PC-9 (cell line): ENCODE data around the gene KANK2. TPM values are rescaled to one million over a fixed set of nuclear protein-coding genes. Genes with fewer than 3 reads are reported as not detected.

Experiments
- BruUV-seq: library from RNA; stranded (reverse); fragments of 400-500 nt; replicated peaks from 2 replicates; lab custom pipeline; 2021; lab: Mats Ljungman, UMichigan
- CTCF ChIA-PET: fragments of 300-600 bp; sonication (Branson Sonifier 250); formaldehyde crosslinking; loops from one replicate; lab custom pipeline; 2022; ENCODE audit warnings: antibody characterized with exemption; lab: Charles Lee
- POLR2A ChIA-PET: fragments of 300-600 bp; sonication (Branson Sonifier 250); formaldehyde crosslinking; loops from one replicate; lab custom pipeline; 2022; ENCODE audit warnings: antibody characterized with exemption; ENCODE audit not compliant: unreplicated experiment; lab: Charles Lee
- DNase-seq, 2 experiments: peaks; one replicate each; pipeline versions ENCODE4 v3.0.0 to v3.0.0-alpha.2; 2015 to 2022; ENCODE audit warnings: mixed read lengths in 1 of 2
- H2AFZ ChIP-seq: fragments of 200-600 bp; sonication (generic); 2 replicates; pipeline ENCODE4 v1.8.1; 2017; ENCODE audit warnings: antibody characterized with exemption
- H3F3A ChIP-seq: fragments of 200-600 bp; sonication (generic); 2 replicates; pipeline ENCODE4 v1.8.1; 2017; ENCODE audit warnings: antibody characterized with exemption, mild to moderate bottlenecking, low read depth; ENCODE audit not compliant: insufficient read depth
- H3K27ac ChIP-seq: fragments of 200-600 bp; sonication (generic); 2 replicates; pipeline ENCODE4 v1.6.1; 2016; ENCODE audit warnings: mixed run types
- H3K27me3 ChIP-seq: fragments of 200-600 bp; sonication (generic); 2 replicates; pipeline ENCODE4 v1.6.1; 2016; ENCODE audit warnings: low read depth, mixed run types; ENCODE audit not compliant: insufficient read depth
- H3K36me3 ChIP-seq: fragments of 200-600 bp; sonication (generic); 2 replicates; pipeline ENCODE4 v1.6.1; 2016; ENCODE audit warnings: low read depth, mixed run types
- H3K4me1 ChIP-seq: fragments of 200-600 bp; sonication (generic); replicated peaks from 2 replicates; pipeline ENCODE4 v1.6.1; 2016; ENCODE audit warnings: mixed run types; ENCODE audit not compliant: insufficient read depth
- H3K4me2 ChIP-seq: fragments of 200-600 bp; sonication (generic); 2 replicates; pipeline ENCODE4 v1.6.1; 2017; ENCODE audit warnings: mixed run types
- H3K4me3 ChIP-seq: fragments of 200-600 bp; sonication (generic); 2 replicates; pipeline ENCODE4 v1.6.1; 2016; ENCODE audit warnings: mixed run types
- H3K79me2 ChIP-seq: fragments of 200-600 bp; sonication (generic); 2 replicates; pipeline ENCODE4 v1.6.1; 2017; ENCODE audit warnings: low read depth, mixed run types
- H3K9me2 ChIP-seq: fragments of 200-600 bp; sonication (generic); 2 replicates; pipeline ENCODE4 v1.8.1; 2017; ENCODE audit warnings: mild to moderate bottlenecking; ENCODE audit not compliant: insufficient read depth
- H3K9me3 ChIP-seq: fragments of 200-600 bp; sonication (generic); 2 replicates; pipeline ENCODE4 v1.8.1; 2016; ENCODE audit warnings: low read depth; ENCODE audit not compliant: insufficient read depth
- H4K20me1 ChIP-seq: fragments of 200-600 bp; sonication (generic); 2 replicates; pipeline ENCODE4 v1.8.1; 2017; ENCODE audit not compliant: insufficient read depth
- EZH2 ChIP-seq: fragments of 200-600 bp; sonication (generic); IDR thresholded peaks from 2 replicates; pipeline ENCODE4 v1.8.0; 2017; ENCODE audit warnings: antibody characterized with exemption, low read depth
- intact Hi-C: fragments of 100-400 bp; cut with micrococcal nuclease; formaldehyde crosslinking; loops from one replicate; pipeline ENCODE4 v1.10.0; 2022; ENCODE audit not compliant: unreplicated experiment
- total RNA-seq: library from RNA; stranded (reverse); gene quantifications from 2 replicates; pipeline ENCODE4 v1.2.3, GENCODE V29; 2021
- TF ChIP-seq, protein P1 (sequence below): fragments of 200-600 bp; sonication (generic); conservative IDR thresholded peaks from 2 replicates; pipeline ENCODE4 v1.6.1; 2017; ENCODE audit warnings: mixed run types, antibody characterized with exemption, mild to moderate bottlenecking, moderate library complexity

The KANK2 gene
- total RNA-seq, 1 experiment from 2014 or later = 32.9 TPM

DNA sequence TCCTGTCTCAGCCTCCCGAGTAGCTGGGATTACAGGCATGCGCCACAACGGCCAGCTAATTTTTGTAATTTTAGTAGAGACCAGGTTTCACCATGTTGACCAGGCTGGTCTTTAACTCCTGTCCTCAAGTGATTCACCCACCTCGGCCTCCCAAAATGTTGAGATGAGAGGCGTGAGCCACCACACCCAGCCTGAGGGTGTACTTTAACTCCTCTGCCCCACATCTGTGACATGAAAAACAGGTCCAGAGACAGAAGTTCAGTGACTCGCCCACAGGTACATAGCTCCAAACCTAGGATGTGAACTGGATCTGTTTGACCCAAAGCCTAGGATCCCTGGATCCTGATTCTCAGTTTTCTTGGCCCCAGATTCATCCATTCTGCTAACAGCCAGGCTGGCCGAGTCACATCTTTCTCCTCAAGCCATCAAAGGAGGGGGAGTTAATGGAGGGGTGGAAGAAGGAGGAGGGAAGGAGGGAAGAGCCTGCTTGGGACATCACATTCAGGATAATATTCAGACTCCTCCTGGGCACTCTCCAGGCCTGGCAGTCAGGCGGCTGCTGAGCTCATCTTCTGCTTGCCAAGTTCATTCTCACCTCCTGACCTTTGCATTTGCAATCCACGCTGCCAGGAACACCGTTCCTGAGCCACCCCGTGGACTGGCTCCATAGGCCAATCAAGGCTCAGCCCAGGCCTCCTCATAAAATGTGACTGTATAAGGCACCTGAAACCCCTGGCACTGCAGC is 44.9 kb downstream of the KANK2 start:
- intact Hi-C loops = no loop called here
- no peaks in the 10 kb centered on the region for H3K36me3 ChIP-seq
- BruUV-seq = no TSS peak
- ChIA-PET CTCF (interaction anchor here (1.1 kb wide), 1 partner anchor 15 kb away, joined by 3 read pairs; no protein-coding TSS in a partner anchor), POLR2A (interaction anchor here (0.9 kb wide), 1 partner anchor 99 kb away, joined by 9 read pairs; no protein-coding TSS in a partner anchor)
- no peak overlapping the region for H3K27ac ChIP-seq
- peaks cover 12% of the 10 kb centered on the region for H3F3A ChIP-seq
- no peak for TF ChIP-seq EZH2
- TF ChIP-seq, protein P1, sequence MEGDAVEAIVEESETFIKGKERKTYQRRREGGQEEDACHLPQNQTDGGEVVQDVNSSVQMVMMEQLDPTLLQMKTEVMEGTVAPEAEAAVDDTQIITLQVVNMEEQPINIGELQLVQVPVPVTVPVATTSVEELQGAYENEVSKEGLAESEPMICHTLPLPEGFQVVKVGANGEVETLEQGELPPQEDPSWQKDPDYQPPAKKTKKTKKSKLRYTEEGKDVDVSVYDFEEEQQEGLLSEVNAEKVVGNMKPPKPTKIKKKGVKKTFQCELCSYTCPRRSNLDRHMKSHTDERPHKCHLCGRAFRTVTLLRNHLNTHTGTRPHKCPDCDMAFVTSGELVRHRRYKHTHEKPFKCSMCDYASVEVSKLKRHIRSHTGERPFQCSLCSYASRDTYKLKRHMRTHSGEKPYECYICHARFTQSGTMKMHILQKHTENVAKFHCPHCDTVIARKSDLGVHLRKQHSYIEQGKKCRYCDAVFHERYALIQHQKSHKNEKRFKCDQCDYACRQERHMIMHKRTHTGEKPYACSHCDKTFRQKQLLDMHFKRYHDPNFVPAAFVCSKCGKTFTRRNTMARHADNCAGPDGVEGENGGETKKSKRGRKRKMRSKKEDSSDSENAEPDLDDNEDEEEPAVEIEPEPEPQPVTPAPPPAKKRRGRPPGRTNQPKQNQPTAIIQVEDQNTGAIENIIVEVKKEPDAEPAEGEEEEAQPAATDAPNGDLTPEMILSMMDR = no peak
- H2AFZ ChIP-seq = no peak overlapping the region
- H3K4me2 ChIP-seq = no peak overlapping the region
- no peak overlapping the region for H3K4me3 ChIP-seq
- H3K9me3 ChIP-seq = no peaks in the 10 kb centered on the region
- peaks cover 45% of the 10 kb centered on the region for H3K79me2 ChIP-seq
- no peaks in the 10 kb centered on the region for H3K27me3 ChIP-seq
- no peaks in the 10 kb centered on the region for H3K9me2 ChIP-seq
- H4K20me1 ChIP-seq = no peaks in the 10 kb centered on the region
- peaks cover 34% of the 10 kb centered on the region for H3K4me1 ChIP-seq
- DNase-seq = peak in 1 of 2 experiments; percentile 35

DNA sequence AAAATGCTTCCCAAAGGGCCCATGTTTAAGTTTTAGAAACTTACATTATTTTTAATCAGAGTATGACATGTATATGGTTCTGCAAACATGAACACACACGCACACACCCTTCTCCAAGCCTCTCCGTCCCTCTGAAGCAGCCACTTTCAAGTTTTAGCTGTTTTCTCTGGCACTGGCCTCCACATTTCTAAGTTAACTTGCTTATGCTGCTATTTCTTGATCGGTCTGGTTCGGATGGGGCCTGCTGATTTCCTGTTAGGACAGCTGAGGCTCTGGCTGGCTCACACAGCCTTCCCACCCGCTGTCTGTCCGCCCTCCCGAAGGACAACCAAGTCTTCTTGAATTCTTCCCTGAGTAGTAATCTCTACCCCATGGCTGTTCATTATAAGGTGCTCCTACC is 46.2 kb downstream of the KANK2 start:
- no peaks in the 10 kb centered on the region for H3K36me3 ChIP-seq
- peak in 1 of 2 experiments; percentile 5 for DNase-seq
- intact Hi-C loops = no loop called here
- no peaks in the 10 kb centered on the region for H3K9me3 ChIP-seq
- H3K4me1 ChIP-seq = peaks cover 25% of the 10 kb centered on the region
- no peaks in the 10 kb centered on the region for H3K27me3 ChIP-seq
- peaks cover 13% of the 10 kb centered on the region for H3F3A ChIP-seq
- TF ChIP-seq EZH2 = no peak
- TF ChIP-seq, protein P1 = no peak
- H2AFZ ChIP-seq = no peak overlapping the region
- H4K20me1 ChIP-seq = no peaks in the 10 kb centered on the region
- BruUV-seq = no TSS peak
- peaks cover 45% of the 10 kb centered on the region for H3K79me2 ChIP-seq
- no peak overlapping the region for H3K4me2 ChIP-seq
- H3K27ac ChIP-seq = no peak overlapping the region
- no peaks in the 10 kb centered on the region for H3K9me2 ChIP-seq
- no peak overlapping the region for H3K4me3 ChIP-seq
- POLR2A ChIA-PET = no interaction called here
- CTCF ChIA-PET = interaction anchor here (0.7 kb wide), 2 partner anchors 9 to 440 kb away, joined by 4 to 14 read pairs; no protein-coding TSS in a partner anchor

DNA sequence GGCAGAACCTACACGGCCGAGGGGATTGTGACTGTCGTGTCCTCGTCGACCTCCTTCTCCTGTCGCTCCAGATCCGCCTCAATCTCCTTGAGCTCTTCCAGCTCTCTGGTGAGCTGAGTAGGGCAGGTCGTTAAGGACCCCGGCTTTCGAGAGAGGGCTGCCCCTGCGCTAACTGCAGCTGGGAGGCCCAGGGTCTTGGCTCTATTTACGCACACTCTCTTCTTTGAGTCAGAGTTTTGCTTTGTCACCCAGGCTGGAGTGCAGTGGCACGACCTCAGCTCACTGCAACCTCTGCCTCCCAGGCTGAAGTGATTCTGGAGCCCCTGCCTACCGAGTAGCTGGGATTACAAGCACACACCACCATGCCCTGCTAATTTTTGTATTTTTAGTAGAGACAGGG is 49.3 kb downstream of the KANK2 start:
- Histone ChIP-seq H4K20me1 (no peaks in the 10 kb centered on the region), H3K9me2 (no peaks in the 10 kb centered on the region), H3K79me2 (peaks cover 23% of the 10 kb centered on the region), H3K4me3 (no peak overlapping the region), H3K36me3 (peaks cover 11% of the 10 kb centered on the region; the same call in 1 of the 2 replicates), H3K27ac (no peak overlapping the region), H3F3A (peaks cover 45% of the 10 kb centered on the region), H3K9me3 (no peaks in the 10 kb centered on the region), H3K27me3 (no peaks in the 10 kb centered on the region), H3K4me1 (peaks cover 23% of the 10 kb centered on the region), H3K4me2 (no peak overlapping the region), H2AFZ (no peak overlapping the region)
- DNase-seq = peak in 1 of 2 experiments; percentile 24
- BruUV-seq = no TSS peak
- no peak for TF ChIP-seq EZH2
- TF ChIP-seq, protein P1 = no peak
- intact Hi-C loops = no loop called here
- ChIA-PET CTCF (interaction anchor here (0.7 kb wide), 1 partner anchor 278 kb away, joined by 4 read pairs; no protein-coding TSS in a partner anchor), POLR2A (no interaction called here)
